Ascending aorta (tissue), 2 donors: ENCODE data around the gene MTFP1. TPM values are rescaled to one million over a fixed set of nuclear protein-coding genes. Genes with fewer than 3 reads are reported as not detected.

Experiments
- DNase-seq, 2 donors: peaks; one replicate each; pipeline ENCODE4 v3.0.0-alpha.2; 2019; ENCODE audit warnings: low spot score in 2 of 2
- H3K27ac ChIP-seq, 2 donors: fragments of 200-600 bp; sonication (generic); one replicate each; pipeline ENCODE4 v1.5.1; 2016 to 2017; ENCODE audit warnings: mild to moderate bottlenecking in 1 of 2
- H3K27me3 ChIP-seq: fragments of 200-600 bp; sonication (generic); one replicate; pipeline ENCODE4 v1.5.1; 2017
- H3K36me3 ChIP-seq, 2 donors: fragments of 200-600 bp; sonication (generic); one replicate each; pipeline ENCODE4 v1.5.1; 2016
- H3K4me1 ChIP-seq, 2 donors: fragments of 200-600 bp; sonication (generic); one replicate each; pipeline ENCODE4 v1.5.1; 2016 to 2017; ENCODE audit warnings: mild to moderate bottlenecking in 1 of 2
- H3K4me3 ChIP-seq, 2 donors: fragments of 200-600 bp; sonication (generic); one replicate each; pipeline ENCODE4 v1.5.1; 2016 to 2017; ENCODE audit warnings: mild to moderate bottlenecking in 1 of 2
- H3K9me3 ChIP-seq, 2 donors: fragments of 200-600 bp; sonication (generic); one replicate each; pipeline ENCODE4 v1.5.1; 2016
- intact Hi-C: fragments of 100-400 bp; cut with DNase I; formaldehyde crosslinking; loops from one replicate; pipeline ENCODE4 v1.15.1; 2023
- total RNA-seq: library from RNA; depleted of rRNA; stranded (reverse); fragments of >200 nt; gene quantifications from one replicate; pipeline ENCODE4 v1.1.0, GENCODE V29; 2016
- TF ChIP-seq, protein P1 (sequence below), 3 experiments: fragments of 200-600 bp in 2 of 3; fragments of 450-650 bp in 1 of 3; sonication (generic) in 2 of 3; IDR thresholded peaks; one replicate each; pipeline ENCODE4 v1.5.1; 2016 to 2019; ENCODE audit warnings: antibody characterized with exemption in 3 of 3, mild to moderate bottlenecking in 1 of 3, moderate library complexity in 1 of 3

Gene MTFP1
- total RNA-seq, 1 donor from 2014 or later: 4.5 TPM

DNA sequence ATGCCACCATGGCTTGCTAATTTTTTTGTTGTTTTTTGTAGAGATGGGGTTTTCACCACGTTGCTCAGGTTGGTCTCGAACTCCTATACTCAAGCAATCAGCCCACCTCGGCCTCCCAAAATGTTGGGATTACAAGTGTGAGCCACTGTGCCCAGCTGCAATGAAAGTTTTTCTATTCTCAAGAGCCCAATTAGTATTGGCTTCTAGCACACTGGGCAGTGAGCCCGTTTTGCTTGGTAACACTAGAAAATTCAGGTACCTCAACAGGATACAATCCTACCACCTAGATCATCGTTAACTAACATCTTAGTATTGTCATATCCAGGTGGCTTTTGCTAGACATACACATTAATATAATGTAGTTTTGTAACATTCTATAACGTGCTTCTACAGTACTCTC lies 27.3 kb downstream of the MTFP1 start:
- Histone ChIP-seq H3K9me3 (no peaks in the 10 kb centered on the region), H3K27ac (no peak overlapping the region), H3K4me3 (no peak overlapping the region), H3K27me3 (no peaks in the 10 kb centered on the region), H3K36me3 (no peaks in the 10 kb centered on the region), H3K4me1 (no peaks in the 10 kb centered on the region)
- intact Hi-C loops: no loop called here
- DNase-seq: no peak
- TF ChIP-seq, protein P1, sequence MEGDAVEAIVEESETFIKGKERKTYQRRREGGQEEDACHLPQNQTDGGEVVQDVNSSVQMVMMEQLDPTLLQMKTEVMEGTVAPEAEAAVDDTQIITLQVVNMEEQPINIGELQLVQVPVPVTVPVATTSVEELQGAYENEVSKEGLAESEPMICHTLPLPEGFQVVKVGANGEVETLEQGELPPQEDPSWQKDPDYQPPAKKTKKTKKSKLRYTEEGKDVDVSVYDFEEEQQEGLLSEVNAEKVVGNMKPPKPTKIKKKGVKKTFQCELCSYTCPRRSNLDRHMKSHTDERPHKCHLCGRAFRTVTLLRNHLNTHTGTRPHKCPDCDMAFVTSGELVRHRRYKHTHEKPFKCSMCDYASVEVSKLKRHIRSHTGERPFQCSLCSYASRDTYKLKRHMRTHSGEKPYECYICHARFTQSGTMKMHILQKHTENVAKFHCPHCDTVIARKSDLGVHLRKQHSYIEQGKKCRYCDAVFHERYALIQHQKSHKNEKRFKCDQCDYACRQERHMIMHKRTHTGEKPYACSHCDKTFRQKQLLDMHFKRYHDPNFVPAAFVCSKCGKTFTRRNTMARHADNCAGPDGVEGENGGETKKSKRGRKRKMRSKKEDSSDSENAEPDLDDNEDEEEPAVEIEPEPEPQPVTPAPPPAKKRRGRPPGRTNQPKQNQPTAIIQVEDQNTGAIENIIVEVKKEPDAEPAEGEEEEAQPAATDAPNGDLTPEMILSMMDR (IDR thresholded peaks at IDR 0.05): no peak

DNA sequence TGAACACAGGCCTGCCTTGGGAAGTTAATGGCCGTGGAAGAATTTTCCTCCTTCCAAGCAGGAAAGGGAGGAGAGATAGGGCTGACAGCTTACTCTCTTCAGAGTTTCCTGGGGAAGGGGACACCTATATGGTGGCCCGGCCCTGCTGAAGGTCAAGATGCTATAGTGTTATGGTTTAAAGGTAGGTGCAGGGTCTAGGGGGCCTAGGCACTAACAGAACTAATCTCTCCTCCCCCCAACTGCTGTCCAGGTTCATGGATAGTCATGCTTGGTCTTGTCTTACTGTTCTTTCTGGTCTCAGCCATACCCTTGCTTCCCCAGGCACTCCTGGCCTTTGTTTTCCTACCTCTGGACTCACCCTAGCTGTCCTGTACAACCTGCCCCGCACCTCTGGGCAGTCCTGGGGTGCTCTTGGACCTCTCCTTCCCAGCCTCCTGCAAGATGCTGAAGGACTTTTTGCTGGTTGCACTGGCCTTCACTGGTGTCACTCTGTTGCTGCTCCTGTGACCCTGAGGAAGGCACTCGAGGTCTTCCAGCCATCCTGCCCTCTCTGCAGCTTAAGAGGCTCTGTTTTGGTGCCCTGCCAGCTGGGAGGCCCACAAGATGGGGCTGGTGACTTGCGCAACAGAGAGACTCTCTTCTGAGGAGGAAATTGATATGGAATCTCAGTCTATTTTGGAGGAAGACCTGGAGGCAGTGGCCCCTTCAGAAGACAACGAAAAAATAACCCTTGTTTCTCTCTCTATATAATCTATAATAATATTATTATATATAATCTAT lies 28.4 kb downstream of the MTFP1 start:
- Histone ChIP-seq H3K9me3 (no peaks in the 10 kb centered on the region), H3K4me3 (no peak overlapping the region), H3K4me1 (no peaks in the 10 kb centered on the region), H3K36me3 (no peaks in the 10 kb centered on the region), H3K27me3 (no peaks in the 10 kb centered on the region), H3K27ac (no peak overlapping the region)
- intact Hi-C loops: no loop called here
- DNase-seq: no peak
- TF ChIP-seq, protein P1 (IDR thresholded peaks at IDR 0.05): no peak

DNA sequence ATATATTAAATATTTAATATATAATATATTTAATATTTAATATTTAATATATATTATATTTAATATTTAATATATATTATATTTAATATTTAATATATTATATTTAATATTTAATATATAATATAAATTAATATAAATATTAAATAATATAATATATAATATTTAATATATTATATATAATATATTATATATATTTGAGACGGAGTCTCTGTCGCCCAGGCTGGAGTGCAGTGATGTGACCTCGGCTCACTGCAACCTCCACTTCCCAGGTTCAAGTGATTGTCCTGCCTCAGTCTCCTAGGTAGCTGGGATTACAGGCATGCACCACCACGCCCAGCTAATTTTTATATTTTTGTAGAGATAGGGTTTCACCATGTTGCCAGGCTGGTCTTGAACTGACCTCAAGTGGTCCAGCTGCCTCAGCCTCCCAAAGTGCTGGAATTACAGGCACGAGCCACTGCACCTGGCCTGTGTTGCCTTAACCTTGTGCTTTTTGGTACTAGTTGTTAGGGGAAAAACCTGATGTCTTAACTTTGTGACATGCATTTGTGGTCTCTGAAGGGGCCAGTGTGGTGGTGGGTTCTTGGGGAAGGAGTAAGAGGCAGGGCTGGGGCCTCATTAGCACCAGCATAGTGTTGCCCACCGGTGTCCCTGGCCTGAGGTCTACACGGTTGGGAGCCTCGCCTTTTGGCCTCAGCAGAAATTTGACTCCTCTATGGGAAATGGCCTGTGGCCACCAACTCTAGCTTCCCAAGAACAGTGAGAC lies 29.7 kb downstream of the MTFP1 start:
- H3K27me3 ChIP-seq: no peaks in the 10 kb centered on the region
- no peaks in the 10 kb centered on the region for H3K9me3 ChIP-seq
- no peak overlapping the region for H3K4me3 ChIP-seq
- no peak overlapping the region for H3K27ac ChIP-seq
- H3K36me3 ChIP-seq: no peaks in the 10 kb centered on the region
- intact Hi-C loops: no loop called here
- no peak for DNase-seq
- TF ChIP-seq, protein P1 (IDR thresholded peaks at IDR 0.05): no peak
- no peaks in the 10 kb centered on the region for H3K4me1 ChIP-seq

DNA sequence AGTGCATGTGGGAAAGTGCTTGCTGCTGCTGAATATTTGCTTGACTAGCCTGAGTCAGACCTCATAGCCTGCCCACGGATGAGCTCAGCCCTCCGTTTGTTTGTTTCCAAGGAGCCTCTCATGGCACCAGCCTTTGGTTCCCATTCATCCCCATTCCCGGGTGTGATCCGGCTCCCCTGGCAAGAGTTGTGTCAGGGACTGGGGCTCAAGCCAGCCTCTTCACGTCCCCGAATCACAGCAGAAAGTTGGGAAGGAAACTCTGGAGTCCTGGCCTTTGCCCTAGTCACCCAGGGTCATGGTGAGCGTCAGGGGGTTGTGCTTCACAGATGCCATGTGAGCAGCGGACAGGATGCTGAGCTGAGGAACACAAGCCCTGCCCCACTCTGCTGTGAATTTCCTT lies 32.4 kb downstream of the MTFP1 start:
- no peak for DNase-seq
- TF ChIP-seq, protein P1 (IDR thresholded peaks at IDR 0.05): no peak
- Histone ChIP-seq H3K27me3 (no peaks in the 10 kb centered on the region), H3K4me1 (no peaks in the 10 kb centered on the region), H3K27ac (no peak overlapping the region), H3K9me3 (no peaks in the 10 kb centered on the region), H3K4me3 (no peak overlapping the region), H3K36me3 (no peaks in the 10 kb centered on the region)
- intact Hi-C loops: no loop called here

DNA sequence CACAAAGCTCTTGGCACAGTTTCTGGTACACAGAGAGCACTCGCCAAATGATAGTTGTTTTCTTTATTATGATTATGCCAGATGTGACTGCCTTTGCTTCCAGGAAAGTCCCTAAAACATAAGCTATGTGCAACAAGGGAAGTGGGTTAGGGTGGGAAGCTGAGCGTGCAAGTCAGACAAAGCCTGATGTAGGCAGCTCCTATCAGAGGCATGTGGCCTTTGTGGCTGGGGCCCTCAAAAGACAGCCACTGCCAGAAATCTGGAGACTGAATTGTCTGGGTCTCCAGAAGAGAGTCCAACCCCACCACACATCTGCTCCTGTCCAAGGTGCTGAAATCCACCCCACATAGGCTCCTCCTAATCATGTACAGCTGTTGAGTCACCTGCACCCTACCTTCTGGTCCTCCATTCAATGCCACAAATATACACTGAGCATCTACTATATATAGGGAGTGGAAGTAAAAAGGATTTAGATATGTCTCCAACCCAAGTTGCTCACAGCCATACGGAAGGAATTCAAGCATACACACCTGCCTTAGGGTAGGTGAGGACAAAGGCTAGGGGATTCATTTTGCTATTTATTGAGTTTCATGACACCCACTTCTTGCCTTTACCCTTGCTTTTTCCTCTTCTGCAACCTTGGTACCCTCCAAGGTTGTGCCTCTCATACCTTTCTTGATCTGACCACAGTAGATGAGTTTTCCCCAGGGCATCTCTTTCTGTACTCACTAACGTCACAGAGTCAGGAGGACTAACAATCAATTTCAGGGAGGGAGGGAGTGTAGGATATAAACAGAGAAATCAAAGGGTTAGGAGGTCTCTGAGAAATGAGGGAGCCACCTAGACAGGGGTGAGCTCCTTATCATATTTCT lies 33.8 kb downstream of the MTFP1 start:
- H3K27me3 ChIP-seq: no peaks in the 10 kb centered on the region

More for the DNA sequence above, 33.8 kb downstream of the MTFP1 start:
- Histone ChIP-seq H3K27ac (no peak overlapping the region), H3K36me3 (no peaks in the 10 kb centered on the region), H3K4me1 (no peaks in the 10 kb centered on the region), H3K4me3 (no peak overlapping the region), H3K9me3 (no peaks in the 10 kb centered on the region)
- intact Hi-C loops: no loop called here
- no peak for DNase-seq
- TF ChIP-seq, protein P1 (IDR thresholded peaks at IDR 0.05): no peak
